HS-27A (cell line): ENCODE data around the gene CSNK1G1.
"Not testable (repeated sequence)": the region's sequence is repeated elsewhere in the genome, so short reads cannot be mapped to it uniquely, and the experiment has no call there.

Source experiments
- DNase-seq: peaks from one replicate; pipeline ENCODE4 v3.0.0-alpha.2; 2012; ENCODE audit warnings: low read depth, missing footprints

CSNK1G1 gene

DNA sequence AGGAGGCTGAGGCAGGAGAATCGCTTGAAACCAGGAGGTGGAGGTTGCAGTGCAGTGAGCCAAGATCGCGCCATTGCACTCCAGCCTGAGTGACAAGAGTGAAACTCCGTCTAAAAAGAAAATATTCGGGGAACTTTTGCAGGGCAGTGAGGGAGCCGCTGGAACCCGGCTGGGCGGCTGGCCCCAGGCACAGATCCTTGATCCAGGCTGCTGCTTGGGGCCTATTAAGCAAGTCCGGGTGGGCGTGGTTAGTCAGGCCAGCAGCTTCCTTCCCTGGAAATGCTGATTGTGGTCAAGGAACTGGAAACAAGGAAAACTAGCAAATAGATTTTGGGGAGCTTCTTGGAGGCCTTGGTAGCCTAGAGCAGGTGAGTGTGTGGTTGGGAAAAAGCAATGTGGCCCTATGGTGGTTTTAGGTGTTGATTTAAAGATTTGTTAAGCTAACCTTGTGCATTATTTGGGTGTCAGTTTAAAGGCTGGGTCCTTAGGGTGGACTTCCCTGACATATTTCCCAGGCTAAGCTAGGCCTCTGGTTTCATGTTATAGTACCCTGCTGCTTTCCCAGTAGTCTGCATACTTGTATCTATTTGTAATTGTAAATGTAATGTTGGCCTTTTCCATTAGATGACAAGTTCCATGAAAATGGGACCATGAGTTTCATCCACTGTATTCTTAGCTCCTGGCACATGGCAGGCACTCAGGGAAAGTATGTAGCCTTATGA, 222.2 kb downstream of the CSNK1G1 start:
- no peak for DNase-seq

DNA sequence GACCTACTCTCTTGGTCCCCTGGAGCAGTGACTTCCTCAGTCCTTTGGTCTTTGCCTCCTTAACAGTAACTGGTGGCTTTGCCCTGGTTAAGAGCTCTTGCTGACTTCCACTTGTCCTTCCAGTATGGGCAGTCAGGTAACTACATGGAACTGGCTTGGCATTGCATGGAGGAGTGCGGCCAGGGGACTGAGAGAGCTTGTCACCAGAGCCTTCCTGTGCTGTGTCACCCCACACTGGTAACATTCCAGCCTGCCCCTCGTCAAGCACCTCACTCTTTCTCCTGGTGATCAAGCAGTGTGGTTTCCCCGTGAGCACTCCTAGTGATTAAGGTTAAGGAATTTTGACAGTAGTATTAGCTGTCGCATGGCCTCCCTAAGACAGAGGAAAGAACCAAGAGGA, 223.8 kb downstream of the CSNK1G1 start:
- no peak for DNase-seq

DNA sequence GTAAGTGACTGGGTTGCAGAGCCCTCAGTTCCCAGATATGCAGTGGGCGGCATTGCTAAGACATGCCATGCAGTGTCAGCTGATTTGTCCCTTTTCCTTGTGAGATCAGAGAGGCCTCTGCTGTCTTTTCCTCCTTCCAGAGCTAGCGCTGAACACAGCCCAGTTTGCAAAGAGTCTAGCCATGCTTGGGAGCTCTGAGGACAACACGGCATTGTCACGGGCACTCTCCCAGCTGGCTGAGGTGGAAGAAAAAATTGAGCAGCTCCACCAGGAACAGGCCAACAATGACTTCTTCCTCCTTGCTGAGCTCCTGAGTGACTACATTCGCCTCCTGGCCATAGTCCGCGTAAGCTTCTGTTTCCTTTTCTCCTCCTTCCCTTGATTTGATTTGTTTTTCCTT, 224.4 kb downstream of the CSNK1G1 start:
- DNase-seq, result no peak

DNA sequence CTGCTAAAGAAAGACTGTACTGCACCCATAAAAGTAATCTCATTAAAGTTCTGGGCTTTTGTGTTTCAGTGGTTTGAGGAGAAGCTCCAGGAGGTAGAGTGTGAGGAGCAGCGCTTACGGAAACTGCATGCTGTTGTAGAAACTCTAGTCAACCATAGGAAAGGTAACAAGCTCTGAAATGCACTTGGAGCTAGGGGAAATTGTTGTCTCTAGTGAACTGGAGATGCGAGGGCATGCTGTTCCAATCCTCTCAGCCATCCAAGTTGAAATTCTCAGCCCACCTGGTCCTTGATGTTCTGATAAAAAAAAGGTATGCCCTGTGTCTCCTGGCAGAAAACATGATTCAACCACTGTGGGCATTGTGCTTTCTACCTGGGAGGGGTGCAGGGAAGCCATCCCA, 225.8 kb downstream of the CSNK1G1 start:
- no peak for DNase-seq

DNA sequence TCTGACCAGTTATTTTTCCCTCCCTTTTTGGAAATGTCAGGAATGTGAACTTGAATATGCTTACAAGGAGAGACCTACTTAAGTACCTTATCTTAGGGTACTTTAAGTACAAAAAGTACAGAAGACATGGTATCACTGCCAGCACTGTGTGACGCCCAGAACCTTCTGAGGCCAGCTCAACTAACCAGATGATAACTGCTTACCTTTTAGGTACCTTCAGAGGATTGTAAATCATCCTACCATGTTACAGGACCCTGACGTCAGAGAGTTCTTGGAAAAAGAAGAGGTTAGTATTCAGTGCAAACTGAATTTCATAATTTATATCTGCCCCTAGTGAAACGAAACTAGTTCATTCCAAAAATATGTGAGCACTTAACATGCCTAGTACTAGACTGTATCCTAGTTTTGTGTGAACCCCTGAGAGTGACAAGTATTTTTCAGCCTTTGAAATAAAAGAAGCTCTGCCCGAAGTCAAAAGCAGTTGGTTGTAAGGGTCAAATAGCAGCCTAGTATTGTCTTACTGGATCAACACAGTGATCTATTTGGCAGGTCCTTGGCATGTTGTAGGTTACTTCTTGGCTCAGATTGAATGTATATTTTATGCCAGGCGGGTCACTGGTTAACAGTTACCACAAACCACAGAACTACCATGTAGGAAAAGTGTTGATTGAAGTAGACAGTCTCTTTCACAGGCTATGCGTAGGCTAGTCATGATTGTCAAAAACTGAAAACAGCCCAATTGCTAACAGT, 228.3 kb downstream of the CSNK1G1 start:
- no peak for DNase-seq

DNA sequence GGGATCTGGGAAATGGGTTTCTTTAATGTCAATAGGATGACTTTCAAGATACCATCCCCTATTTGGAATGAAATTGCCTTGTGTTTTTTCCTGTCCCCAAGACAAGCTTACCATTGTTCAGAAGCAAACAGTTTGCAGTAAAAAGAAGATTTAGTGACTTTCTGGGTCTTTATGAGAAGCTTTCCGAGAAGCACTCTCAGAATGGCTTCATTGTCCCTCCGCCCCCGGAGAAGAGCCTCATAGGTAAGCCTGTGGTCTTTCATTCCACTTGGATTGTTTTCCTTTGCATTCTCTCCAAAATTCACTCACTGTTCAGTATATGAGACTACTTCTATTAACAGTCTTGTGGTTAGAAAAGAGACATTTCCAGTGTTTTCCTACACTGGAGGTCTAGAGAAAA, 230.0 kb downstream of the CSNK1G1 start:
- DNase-seq, result no peak

DNA sequence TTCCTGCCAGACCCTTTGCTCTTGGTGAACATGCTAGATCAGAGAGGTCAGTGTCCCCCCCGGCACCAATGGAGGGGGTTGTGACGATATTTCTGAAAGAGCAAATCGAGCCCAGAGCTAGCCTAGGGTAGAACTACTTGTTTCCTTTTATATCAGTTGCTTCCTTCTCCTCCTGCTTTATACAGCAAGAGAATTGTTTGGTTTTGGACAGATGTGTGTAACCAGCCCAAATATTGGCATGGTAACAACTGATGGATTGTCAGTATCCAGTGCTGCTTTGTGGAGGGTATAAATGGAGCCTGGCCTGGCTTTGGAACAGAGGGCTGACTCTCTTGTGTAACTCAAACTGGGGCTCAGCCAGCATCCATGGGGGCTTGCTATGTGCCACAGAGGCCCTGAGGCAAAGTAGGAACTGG, 233.0 kb downstream of the CSNK1G1 start:
- no peak for DNase-seq

DNA sequence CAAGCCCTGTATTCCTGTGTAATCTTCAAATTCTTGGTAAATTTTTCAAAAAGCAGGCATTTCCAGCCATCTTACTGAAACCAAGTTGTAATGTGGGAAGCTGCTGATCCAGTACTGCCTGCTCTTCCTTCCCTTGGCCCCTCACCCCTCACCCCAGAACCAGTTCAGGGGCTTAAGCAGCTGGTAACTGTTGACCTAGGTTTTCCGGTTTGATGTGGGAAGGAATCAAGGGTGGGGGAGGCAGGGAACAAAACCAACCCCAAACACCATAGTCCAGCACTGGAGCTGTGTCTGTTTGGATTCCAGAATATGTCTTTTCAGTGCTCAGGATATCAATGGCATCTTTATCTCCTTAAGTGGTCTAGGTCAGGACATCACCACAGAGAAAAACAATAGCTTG, 233.5 kb downstream of the CSNK1G1 start:
- no peak for DNase-seq

DNA sequence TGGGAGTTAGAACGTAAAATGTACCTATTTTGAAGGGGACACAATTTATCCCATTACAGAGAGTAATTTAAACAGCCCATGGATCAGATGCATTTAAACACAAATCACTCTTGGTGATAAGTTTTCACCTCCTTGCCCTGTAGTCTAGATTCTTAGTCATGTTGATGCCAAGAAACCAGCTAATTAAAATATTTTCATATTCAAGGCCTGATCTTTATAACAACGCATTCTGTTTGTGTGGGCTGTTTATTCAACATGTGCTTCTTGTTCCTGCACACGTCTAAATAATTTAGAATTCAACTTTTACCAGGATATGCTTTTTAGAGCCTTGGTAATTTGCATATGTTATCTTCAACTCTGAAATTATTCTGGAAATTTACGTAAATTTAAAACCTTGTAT, 234.4 kb downstream of the CSNK1G1 start:
- no peak for DNase-seq

DNA sequence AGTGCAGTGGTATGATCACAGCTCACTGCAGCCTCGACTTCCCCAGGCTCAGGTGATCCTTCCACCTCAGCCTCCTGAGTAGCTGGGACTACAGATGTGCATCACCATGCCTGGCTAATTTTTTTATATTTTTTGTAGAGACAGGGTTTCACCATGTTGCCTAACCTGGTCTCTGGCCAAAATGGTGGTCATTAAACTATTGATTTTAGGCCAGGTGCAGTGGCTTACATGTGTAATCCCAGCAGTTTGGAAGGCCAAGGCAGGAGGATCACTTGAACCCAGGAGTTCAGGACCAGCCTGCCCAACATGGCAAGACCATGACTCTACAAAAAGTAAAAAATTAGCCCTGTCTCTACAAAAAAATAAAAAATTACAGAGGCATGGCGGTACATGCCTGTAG, 235.7 kb downstream of the CSNK1G1 start:
- not testable (repeated sequence) for DNase-seq

DNA sequence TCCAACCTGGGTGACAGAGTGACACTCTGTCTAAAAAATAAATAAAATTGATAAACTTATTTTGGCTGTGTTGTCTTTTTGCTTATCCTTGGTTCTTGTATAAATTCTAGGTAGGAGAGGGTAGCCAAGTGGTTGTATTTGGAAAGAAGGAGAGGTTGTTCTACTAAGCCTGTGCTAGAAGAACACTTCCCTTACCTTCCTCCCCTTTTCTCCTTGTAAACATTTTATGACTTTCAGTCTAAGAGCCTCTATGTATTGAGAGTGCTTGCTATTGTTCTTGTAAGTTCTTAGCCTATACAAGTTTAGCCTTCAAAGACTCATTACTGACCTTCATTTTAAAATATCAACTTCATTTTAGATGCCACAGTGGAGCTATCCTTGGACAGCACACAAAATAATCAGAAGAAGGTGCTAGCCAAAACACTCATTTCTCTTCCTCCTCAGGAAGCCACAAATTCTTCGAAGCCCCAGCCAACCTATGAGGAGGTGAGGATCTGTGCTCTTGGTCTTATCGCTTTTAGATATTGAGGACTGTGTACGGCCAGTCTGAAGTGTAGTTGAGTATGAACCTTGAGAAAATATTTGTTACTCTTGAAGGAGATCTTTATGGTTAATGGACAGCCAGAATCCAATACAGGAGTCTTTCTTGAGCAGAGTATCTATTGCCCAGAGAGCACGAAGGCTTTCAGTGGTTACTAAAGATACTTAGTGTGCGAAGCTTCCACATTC, 238.1 kb downstream of the CSNK1G1 start:
- no peak for DNase-seq
